GM10248 (cell line): ENCODE results near the gene AMPD3.

Experiments used
- CTCF ChIA-PET: fragments of 300-600 bp; sonication (Branson Sonifier 250); formaldehyde crosslinking; extraction: SDS; loops from one replicate; lab custom pipeline; 2021; ENCODE audit warnings: antibody characterized with exemption; lab: Yijun Ruan, JAX
- POLR2A ChIA-PET: fragments of 350-650 bp; sonication (Branson Sonifier 250); formaldehyde crosslinking; extraction: SDS; loops from one replicate; lab custom pipeline; 2020; ENCODE audit warnings: antibody characterized with exemption; lab: Yijun Ruan, JAX
- DNase-seq: peaks from one replicate; pipeline ENCODE4 v3.0.0; 2012; ENCODE audit errors: extremely low spot score
- CTCF ChIP-seq: IDR thresholded peaks from 2 replicates; pipeline ENCODE4 v1.5.1; 2012; ENCODE audit warnings: mild to moderate bottlenecking, low read depth; ENCODE audit errors: extremely low read depth, missing control alignments, control extremely low read depth

AMPD3 gene

GRCh38 chr11:10455637-10456487 is 798 bp downstream of the AMPD3 start:
- TF ChIP-seq CTCF, result no peak
- peak; percentile 83 for DNase-seq
- ChIA-PET POLR2A (interaction anchor here (0.8 to 2.1 kb wide), 2 partner anchors 13 to 348 kb away, joined by 4 to 10 read pairs; no protein-coding TSS in a partner anchor), CTCF (interaction anchor here (0.8 to 7.1 kb wide), 14 partner anchors 10 to 198 kb away, joined by 3 to 67 read pairs (median 5); partner anchors contain the start of gene RNF141)

GRCh38 chr11:10456519-10456918 is 1.5 kb downstream of the AMPD3 start:
- no peak for TF ChIP-seq CTCF
- no peak for DNase-seq
- ChIA-PET CTCF (interaction anchor here (1.2 to 7.1 kb wide), 13 partner anchors 11 to 267 kb away, joined by 3 to 67 read pairs (median 4); partner anchors contain the start of gene RNF141), POLR2A (interaction anchor here (2.1 kb wide), 1 partner anchor 14 kb away, joined by 10 read pairs; no protein-coding TSS in a partner anchor)

GRCh38 chr11:10457901-10458300 is 2.8 kb downstream of the AMPD3 start:
- no peak for TF ChIP-seq CTCF
- DNase-seq, result no peak
- POLR2A ChIA-PET, result no interaction called here
- CTCF ChIA-PET, result interaction anchor here (1.1 to 7.1 kb wide), 7 partner anchors 12 to 265 kb away, joined by 3 to 67 read pairs (median 4); partner anchors contain the start of gene RNF141

GRCh38 chr11:10459029-10459970 is 4.2 kb downstream of the AMPD3 start:
- CTCF ChIA-PET, result interaction anchor here (1.1 to 2.0 kb wide), 11 partner anchors 14 to 333 kb away, joined by 3 to 8 read pairs (median 4); partner anchors contain the start of gene RNF141
- no peak for TF ChIP-seq CTCF
- POLR2A ChIA-PET, result no interaction called here
- peak; percentile 70 for DNase-seq

GRCh38 chr11:10460611-10461275 is 5.7 kb downstream of the AMPD3 start:
- peak; percentile 48 for DNase-seq
- no peak for TF ChIP-seq CTCF
- ChIA-PET POLR2A (no interaction called here), CTCF (interaction anchor here (0.9 to 1.8 kb wide), 3 partner anchors 9 to 194 kb away, joined by 3 to 9 read pairs (median 3); no protein-coding TSS in a partner anchor)
